Suprapubic skin (tissue), 4 donors: ENCODE data around the gene PDGFC. TPM values are rescaled to one million over a fixed set of nuclear protein-coding genes. Genes with fewer than 3 reads are reported as not detected.

Source experiments
- DNase-seq, 2 donors: peaks; one replicate each; pipeline ENCODE4 v3.0.0-alpha.2; 2019; ENCODE audit warnings: low spot score in 2 of 2
- H3K27ac ChIP-seq: fragments of 200-600 bp; sonication (generic); one replicate; pipeline ENCODE4 v1.5.1; 2019
- H3K27me3 ChIP-seq: fragments of 200-600 bp; sonication (generic); one replicate; pipeline ENCODE4 v1.5.1; 2019
- H3K36me3 ChIP-seq: fragments of 200-600 bp; sonication (generic); one replicate; pipeline ENCODE4 v1.5.1; 2019
- H3K4me1 ChIP-seq: fragments of 200-600 bp; sonication (generic); one replicate; pipeline ENCODE4 v1.5.1; 2019
- H3K4me3 ChIP-seq: fragments of 200-600 bp; sonication (generic); one replicate; pipeline ENCODE4 v1.5.1; 2019; ENCODE audit warnings: mild to moderate bottlenecking
- H3K9me3 ChIP-seq: fragments of 200-600 bp; sonication (generic); one replicate; pipeline ENCODE4 v1.5.1; 2019
- CTCF ChIP-seq, 2 donors: fragments of 200-600 bp in 1 of 2; fragments of 450-650 bp in 1 of 2; sonication (generic) in 1 of 2; IDR thresholded peaks; one replicate each; pipeline ENCODE4 v1.5.1; 2016 to 2019; ENCODE audit warnings: antibody characterized with exemption in 2 of 2, mild to moderate bottlenecking in 1 of 2, moderate library complexity in 1 of 2
- EP300 ChIP-seq: sonication (generic); formaldehyde crosslinking; IDR thresholded peaks from one replicate; pipeline ENCODE4 v1.6.1; 2017; ENCODE audit warnings: antibody characterized with exemption
- POLR2A ChIP-seq, 2 donors: fragments of 450-650 bp; IDR thresholded peaks; one replicate each; pipeline ENCODE4 v1.6.1; 2017; ENCODE audit warnings: antibody characterized with exemption in 2 of 2, mild to moderate bottlenecking in 2 of 2, moderate library complexity in 2 of 2
- POLR2AphosphoS5 ChIP-seq, 3 donors: sonication (generic); formaldehyde crosslinking; IDR thresholded peaks; one replicate each; pipeline ENCODE4 v1.6.1; 2017; ENCODE audit warnings: antibody characterized with exemption in 3 of 3
- WGBS: methylation state at CpG from one replicate; pipeline ENCODE4 v1.1.5; 2018; 5-methylcytosine and 5-hydroxymethylcytosine counted together
- total RNA-seq, 4 donors: library from RNA; depleted of rRNA; stranded (reverse); fragments of >200 nt; gene quantifications; one replicate each; pipeline ENCODE4 v1.1.0, GENCODE V29; 2016

PDGFC gene
- total RNA-seq, 4 donors from 2014 or later: 12.0 to 26.4 (median 22.4) TPM

- Histone ChIP-seq H3K4me3 (no peak overlapping the region), H3K9me3 (no peaks in the 10 kb centered on the region), H3K27ac (no peak overlapping the region), H3K27me3 (no peaks in the 10 kb centered on the region), H3K36me3 (no peaks in the 10 kb centered on the region), H3K4me1 (peaks cover 18% of the 10 kb centered on the region)
- TF ChIP-seq POLR2A (IDR thresholded peaks at IDR 0.05) (no peak), CTCF (IDR thresholded peaks at IDR 0.05) (no peak), POLR2AphosphoS5 (IDR thresholded peaks at IDR 0.05) (no peak), EP300 (no peak)
- no peak for DNase-seq
- WGBS: 79% methylated on average over 2 of the region's 2 CpGs
Observed at GRCh38 chr4:156792462-156793085, 179.0 kb downstream of the PDGFC start.

- no peak overlapping the region for H3K4me3 ChIP-seq
- no peak for TF ChIP-seq POLR2AphosphoS5 (IDR thresholded peaks at IDR 0.05)
- no peak for TF ChIP-seq POLR2A (IDR thresholded peaks at IDR 0.05)
- no peak for TF ChIP-seq CTCF (IDR thresholded peaks at IDR 0.05)
- no peak for TF ChIP-seq EP300
- no peaks in the 10 kb centered on the region for H3K27me3 ChIP-seq
- no peaks in the 10 kb centered on the region for H3K9me3 ChIP-seq
- no peak overlapping the region for H3K27ac ChIP-seq
- DNase-seq: no peak
- peaks cover 18% of the 10 kb centered on the region for H3K4me1 ChIP-seq
- 31% methylated on average over 1 of the region's 1 CpG for WGBS
- H3K36me3 ChIP-seq: no peaks in the 10 kb centered on the region
Observed at GRCh38 chr4:156790866-156791265, 180.7 kb downstream of the PDGFC start.

GRCh38 chr4:156788782-156789181, 182.8 kb downstream of the PDGFC start:
- Histone ChIP-seq H3K27me3 (no peaks in the 10 kb centered on the region), H3K4me3 (no peak overlapping the region), H3K4me1 (peaks cover 18% of the 10 kb centered on the region), H3K27ac (no peak overlapping the region), H3K36me3 (no peaks in the 10 kb centered on the region), H3K9me3 (no peaks in the 10 kb centered on the region)
- TF ChIP-seq EP300 (no peak), CTCF (IDR thresholded peaks at IDR 0.05) (no peak), POLR2A (IDR thresholded peaks at IDR 0.05) (no peak), POLR2AphosphoS5 (IDR thresholded peaks at IDR 0.05) (no peak)
- DNase-seq: no peak

- H3K4me1 ChIP-seq: peaks cover 23% of the 10 kb centered on the region
- H3K4me3 ChIP-seq: no peak overlapping the region
- no peak for DNase-seq
Observed at GRCh38 chr4:156786713-156787112, 184.9 kb downstream of the PDGFC start.

GRCh38 chr4:156784970-156785369, 186.6 kb downstream of the PDGFC start:
- Histone ChIP-seq H3K9me3 (no peaks in the 10 kb centered on the region), H3K4me3 (no peak overlapping the region), H3K27me3 (no peaks in the 10 kb centered on the region), H3K36me3 (no peaks in the 10 kb centered on the region), H3K4me1 (peaks cover 16% of the 10 kb centered on the region), H3K27ac (no peak overlapping the region)
- DNase-seq: no peak
- WGBS: 73% methylated on average over 3 of the region's 3 CpGs
- no peak for TF ChIP-seq POLR2AphosphoS5 (IDR thresholded peaks at IDR 0.05)
- no peak for TF ChIP-seq EP300
- TF ChIP-seq CTCF (IDR thresholded peaks at IDR 0.05): no peak
- TF ChIP-seq POLR2A (IDR thresholded peaks at IDR 0.05): no peak

More at GRCh38 chr4:156786713-156787112, 184.9 kb downstream of the PDGFC start:
- H3K36me3 ChIP-seq: no peaks in the 10 kb centered on the region
- no peak for TF ChIP-seq POLR2AphosphoS5 (IDR thresholded peaks at IDR 0.05)
- no peak for TF ChIP-seq EP300
- no peak for TF ChIP-seq CTCF (IDR thresholded peaks at IDR 0.05)
- no peak for TF ChIP-seq POLR2A (IDR thresholded peaks at IDR 0.05)
- no peaks in the 10 kb centered on the region for H3K9me3 ChIP-seq
- no peak overlapping the region for H3K27ac ChIP-seq
- no peaks in the 10 kb centered on the region for H3K27me3 ChIP-seq
